ENCODE results near the gene MKNK2. TPM values are rescaled to one million over a fixed set of nuclear protein-coding genes. Genes with fewer than 3 reads are reported as not detected.
A peak's percentile ranks its signal among the peaks of the same experiment; 100 is the strongest.

The MKNK2 gene
- total RNA-seq, 6 experiments from 2014 or later: 80.5 to 218 (median 117) TPM

- Histone ChIP-seq H3K4me1 (no peaks in the 10 kb centered on the region), H3K9me3 (no peaks in the 10 kb centered on the region), H3K4me3 (no peak overlapping the region), H3K27ac (no peak overlapping the region), H3K27me3 (no peaks in the 10 kb centered on the region), H3K36me3 (peaks cover 0 to 36% (median 8%) of the 10 kb centered on the region in 4 donors)
- TF ChIP-seq, protein P1, sequence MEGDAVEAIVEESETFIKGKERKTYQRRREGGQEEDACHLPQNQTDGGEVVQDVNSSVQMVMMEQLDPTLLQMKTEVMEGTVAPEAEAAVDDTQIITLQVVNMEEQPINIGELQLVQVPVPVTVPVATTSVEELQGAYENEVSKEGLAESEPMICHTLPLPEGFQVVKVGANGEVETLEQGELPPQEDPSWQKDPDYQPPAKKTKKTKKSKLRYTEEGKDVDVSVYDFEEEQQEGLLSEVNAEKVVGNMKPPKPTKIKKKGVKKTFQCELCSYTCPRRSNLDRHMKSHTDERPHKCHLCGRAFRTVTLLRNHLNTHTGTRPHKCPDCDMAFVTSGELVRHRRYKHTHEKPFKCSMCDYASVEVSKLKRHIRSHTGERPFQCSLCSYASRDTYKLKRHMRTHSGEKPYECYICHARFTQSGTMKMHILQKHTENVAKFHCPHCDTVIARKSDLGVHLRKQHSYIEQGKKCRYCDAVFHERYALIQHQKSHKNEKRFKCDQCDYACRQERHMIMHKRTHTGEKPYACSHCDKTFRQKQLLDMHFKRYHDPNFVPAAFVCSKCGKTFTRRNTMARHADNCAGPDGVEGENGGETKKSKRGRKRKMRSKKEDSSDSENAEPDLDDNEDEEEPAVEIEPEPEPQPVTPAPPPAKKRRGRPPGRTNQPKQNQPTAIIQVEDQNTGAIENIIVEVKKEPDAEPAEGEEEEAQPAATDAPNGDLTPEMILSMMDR (IDR thresholded peaks at IDR 0.05): no peak
- DNase-seq (no peak), ATAC-seq (no peak)
- intact Hi-C loops (cut with DNase I): no loop called here
- 89% methylated on average over 20 of the region's 23 CpGs for WGBS (ENCODE audit: insufficient coverage, low coverage, low lambda C conversion rate, missing lambda C conversion rate)
Measured at GRCh38 chr19:2080336-2080988, 29.4 kb upstream of the MKNK2 start.

DNA sequence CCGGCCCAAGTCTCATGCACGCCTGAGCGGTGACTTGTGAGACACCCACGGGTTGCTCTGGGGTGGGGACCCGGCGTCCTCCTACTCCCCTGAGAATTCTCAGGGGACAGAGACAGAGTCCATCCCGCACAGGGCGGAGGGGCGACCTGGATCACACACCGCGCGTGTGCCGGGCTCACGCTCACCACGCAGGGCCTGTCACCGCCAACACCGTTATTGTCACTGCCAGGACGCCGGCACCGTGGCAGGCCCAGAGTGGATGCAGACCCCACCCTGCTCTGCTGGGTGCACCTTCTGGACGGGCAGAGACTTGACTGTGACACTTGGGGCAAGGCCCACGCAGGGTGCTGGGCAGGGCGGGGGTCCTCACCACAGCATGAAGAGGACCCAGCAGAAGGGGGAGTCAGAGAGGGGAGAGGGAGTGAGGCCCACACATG lies 28.8 kb upstream of the MKNK2 start:
- no peaks in the 10 kb centered on the region for H3K9me3 ChIP-seq
- H3K36me3 ChIP-seq: peaks cover 0 to 41% (median 8%) of the 10 kb centered on the region in 4 donors
- no peaks in the 10 kb centered on the region for H3K27me3 ChIP-seq
- H3K4me1 ChIP-seq: no peaks in the 10 kb centered on the region
- ATAC-seq (no peak), DNase-seq (no peak)
- intact Hi-C loops (cut with DNase I): no loop called here
- no peak for TF ChIP-seq POLR2A (IDR thresholded peaks at IDR 0.05)
- TF ChIP-seq, protein P1 (IDR thresholded peaks at IDR 0.05): no peak
- WGBS (ENCODE audit: insufficient coverage, low coverage, low lambda C conversion rate, missing lambda C conversion rate): no CpG with 5 or more reads among the region's 23 CpGs
- H3K27ac ChIP-seq: no peak overlapping the region
- no peak overlapping the region for H3K4me3 ChIP-seq

GRCh38 chr19:2079076-2079864 lies 28.2 kb upstream of the MKNK2 start:
- H3K27me3 ChIP-seq: no peaks in the 10 kb centered on the region
- peaks cover 0 to 43% (median 8%) of the 10 kb centered on the region in 4 donors for H3K36me3 ChIP-seq
- no peak overlapping the region for H3K27ac ChIP-seq
- H3K4me1 ChIP-seq: no peaks in the 10 kb centered on the region
- no peak for TF ChIP-seq POLR2A (IDR thresholded peaks at IDR 0.05)
- TF ChIP-seq, protein P1 (IDR thresholded peaks at IDR 0.05): no peak
- 80% methylated on average over 5 of the region's 32 CpGs for WGBS (ENCODE audit: insufficient coverage, low coverage, low lambda C conversion rate, missing lambda C conversion rate)
- intact Hi-C loops (cut with DNase I): no loop called here
- DNase-seq: peak in 1 of 3 donors; percentile 48
- ATAC-seq: no peak
- H3K4me3 ChIP-seq: no peak overlapping the region
- H3K9me3 ChIP-seq: no peaks in the 10 kb centered on the region

DNA sequence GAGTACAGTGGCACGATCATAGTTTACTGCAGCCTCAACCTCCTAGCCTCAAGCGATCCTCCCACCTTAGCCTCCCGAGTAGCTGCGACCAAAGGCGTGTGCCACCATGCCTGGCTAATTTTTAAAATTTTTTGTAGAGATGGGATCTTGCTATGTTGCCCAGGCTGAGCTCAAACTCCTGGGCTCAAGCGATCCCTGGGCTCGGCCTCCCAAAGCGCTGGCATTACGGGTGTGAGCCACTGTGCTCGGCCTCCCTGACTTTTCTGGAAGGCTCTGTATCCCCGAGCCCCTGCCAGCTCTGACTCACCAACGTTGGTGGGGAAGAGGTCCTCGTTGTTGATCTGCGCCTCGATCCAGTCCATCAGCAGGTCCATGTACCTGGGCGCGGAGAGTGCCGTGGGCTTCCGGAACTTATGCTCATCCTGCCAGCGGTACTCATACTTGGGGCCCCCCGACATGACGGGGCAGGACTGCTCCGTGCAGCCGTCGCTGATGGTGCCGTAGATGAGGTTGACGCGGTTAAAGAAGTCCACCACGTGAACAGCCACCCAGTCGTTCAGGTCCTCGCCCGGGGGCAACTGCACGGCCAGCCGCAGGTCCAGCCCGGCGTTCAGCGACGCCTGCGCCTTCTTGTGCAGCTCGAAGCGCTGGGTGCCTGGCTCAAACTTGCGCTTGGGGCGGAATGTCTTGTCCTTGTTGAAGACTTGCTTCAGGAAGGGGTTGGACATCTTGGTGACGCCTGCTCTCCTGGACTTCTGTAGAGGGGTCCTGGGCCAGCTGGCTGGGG lies 27.0 kb upstream of the MKNK2 start:
- intact Hi-C loops (cut with DNase I): no loop called here
- WGBS (ENCODE audit: insufficient coverage, low coverage, low lambda C conversion rate, missing lambda C conversion rate): 97% methylated on average over 19 of the region's 44 CpGs
- H3K4me1 ChIP-seq: no peaks in the 10 kb centered on the region

More for the DNA sequence above, 27.0 kb upstream of the MKNK2 start:
- TF ChIP-seq POLR2A (IDR thresholded peaks at IDR 0.05): no peak
- TF ChIP-seq, protein P1 (IDR thresholded peaks at IDR 0.05): no peak
- H3K9me3 ChIP-seq: no peaks in the 10 kb centered on the region
- no peak overlapping the region for H3K27ac ChIP-seq
- H3K4me3 ChIP-seq: no peak overlapping the region
- no peak for ATAC-seq
- H3K27me3 ChIP-seq: no peaks in the 10 kb centered on the region
- no peak for DNase-seq
- peaks cover 0 to 45% (median 13%) of the 10 kb centered on the region in 4 donors for H3K36me3 ChIP-seq

All from right lobe of liver (tissue), 6 donors.